GM12875 (cell line): ENCODE data around the gene TAGLN2.

Experiments
- H3K4me3 ChIP-seq: one replicate; pipeline ENCODE4 v1.5.1; 2011; ENCODE audit warnings: low read depth, low read length, control low read depth
- TF ChIP-seq, protein P1 (sequence below): IDR thresholded peaks from 2 replicates; pipeline ENCODE4 v1.5.1; 2011; ENCODE audit warnings: low read depth, mild to moderate bottlenecking, control low read depth, inconsistent platforms, low read length, moderate library complexity, borderline replicate concordance; ENCODE audit not compliant: insufficient read depth

The TAGLN2 gene

GRCh38 chr1:159924791-159925718 lies at the start of gene TAGLN2:
Gene TAGLN2 (minus strand): TSS chr1:159925507. CDS start chr1:159920509, 4,998 bp downstream.
- TF ChIP-seq, protein P1, sequence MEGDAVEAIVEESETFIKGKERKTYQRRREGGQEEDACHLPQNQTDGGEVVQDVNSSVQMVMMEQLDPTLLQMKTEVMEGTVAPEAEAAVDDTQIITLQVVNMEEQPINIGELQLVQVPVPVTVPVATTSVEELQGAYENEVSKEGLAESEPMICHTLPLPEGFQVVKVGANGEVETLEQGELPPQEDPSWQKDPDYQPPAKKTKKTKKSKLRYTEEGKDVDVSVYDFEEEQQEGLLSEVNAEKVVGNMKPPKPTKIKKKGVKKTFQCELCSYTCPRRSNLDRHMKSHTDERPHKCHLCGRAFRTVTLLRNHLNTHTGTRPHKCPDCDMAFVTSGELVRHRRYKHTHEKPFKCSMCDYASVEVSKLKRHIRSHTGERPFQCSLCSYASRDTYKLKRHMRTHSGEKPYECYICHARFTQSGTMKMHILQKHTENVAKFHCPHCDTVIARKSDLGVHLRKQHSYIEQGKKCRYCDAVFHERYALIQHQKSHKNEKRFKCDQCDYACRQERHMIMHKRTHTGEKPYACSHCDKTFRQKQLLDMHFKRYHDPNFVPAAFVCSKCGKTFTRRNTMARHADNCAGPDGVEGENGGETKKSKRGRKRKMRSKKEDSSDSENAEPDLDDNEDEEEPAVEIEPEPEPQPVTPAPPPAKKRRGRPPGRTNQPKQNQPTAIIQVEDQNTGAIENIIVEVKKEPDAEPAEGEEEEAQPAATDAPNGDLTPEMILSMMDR = no peak
- H3K4me3 ChIP-seq = peak within 1 kb of the TSS; percentile 87

GRCh38 chr1:159974350-159974965 lies 49.2 kb upstream of the TAGLN2 start:
- H3K4me3 ChIP-seq = no peak overlapping the region
- TF ChIP-seq, protein P1 = no peak

DNA sequence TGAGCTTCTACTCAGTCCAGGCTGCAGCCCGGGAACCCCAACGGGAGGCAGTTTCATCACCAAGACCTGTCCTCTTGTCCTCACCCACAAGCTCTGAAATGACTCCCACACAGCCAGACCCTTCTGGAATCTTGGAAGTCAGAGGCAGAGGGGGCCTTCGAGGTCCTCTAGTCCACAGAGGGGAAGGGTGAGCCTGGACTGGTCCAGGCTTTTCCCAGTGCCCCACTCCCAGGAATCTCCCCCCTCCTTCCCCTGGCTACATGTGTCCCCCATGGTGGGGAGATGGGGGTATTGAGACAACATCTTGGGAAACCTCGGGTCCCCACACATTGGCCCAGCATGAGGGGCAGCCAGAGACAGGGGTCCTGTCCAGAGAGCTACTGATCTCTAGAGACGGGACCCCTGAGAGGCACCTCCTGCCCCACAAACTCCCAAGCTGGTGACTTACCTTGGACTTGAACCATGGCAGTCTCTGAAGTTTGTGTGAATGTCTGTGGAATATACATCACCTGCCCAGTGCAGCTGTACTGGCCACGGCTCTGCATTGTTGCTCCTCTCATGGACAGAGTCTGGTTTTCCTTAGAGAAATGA lies 48.1 kb upstream of the TAGLN2 start:
- TF ChIP-seq, protein P1 = no peak
- H3K4me3 ChIP-seq = no peak overlapping the region

- TF ChIP-seq, protein P1 = no peak
- H3K4me3 ChIP-seq = no peak overlapping the region
Measured at GRCh38 chr1:159972443-159973205, 47.3 kb upstream of the TAGLN2 start.

- TF ChIP-seq, protein P1 = no peak
- no peak overlapping the region for H3K4me3 ChIP-seq
Measured at GRCh38 chr1:159970932-159971342, 45.6 kb upstream of the TAGLN2 start.

DNA sequence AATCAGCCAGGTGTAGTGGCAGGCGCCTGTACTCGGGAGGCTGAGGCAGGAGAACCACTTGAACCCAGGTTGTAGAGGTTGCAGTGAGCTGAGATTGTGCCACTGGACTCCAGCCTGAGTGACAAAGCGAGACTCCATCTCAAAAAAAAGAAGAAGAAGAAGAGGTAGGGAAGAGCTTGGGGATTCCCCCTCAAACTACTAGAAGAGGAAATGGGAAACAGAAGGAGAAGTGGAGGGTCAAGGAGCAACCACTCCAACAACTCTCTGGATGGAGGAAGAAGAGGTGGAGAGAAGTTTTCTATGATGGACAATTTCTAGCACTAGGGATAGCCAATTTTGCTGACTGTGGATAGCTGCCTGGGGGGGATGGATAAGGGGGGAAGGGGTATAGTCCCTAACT lies 43.6 kb upstream of the TAGLN2 start:
- TF ChIP-seq, protein P1 = no peak

More for the DNA sequence above, 43.6 kb upstream of the TAGLN2 start:
- no peak overlapping the region for H3K4me3 ChIP-seq
